Trophoblast cell (in vitro differentiated cells and primary cell): ENCODE measurements around the gene NOM1.
"Not testable (repeated sequence)": the region's sequence is repeated elsewhere in the genome, so short reads cannot be mapped to it uniquely, and the experiment has no call there.

ENCODE experiments used
- DNase-seq, 2 donors: peaks; one replicate each; pipeline ENCODE4 v3.0.0-alpha.2; 2016
- H2AFZ ChIP-seq: 2 replicates; pipeline ENCODE4 v1.6.1; 2013; ENCODE audit warnings: low read length, moderate library complexity, mild to moderate bottlenecking; ENCODE audit not compliant: insufficient read depth, poor library complexity
- H2AK5ac ChIP-seq: 2 replicates; pipeline ENCODE4 v1.6.1; 2013; ENCODE audit warnings: mild to moderate bottlenecking, low read length
- H2BK120ac ChIP-seq: 2 replicates; pipeline ENCODE4 v1.6.1; 2013; ENCODE audit warnings: low read length, mild to moderate bottlenecking, moderate library complexity; ENCODE audit not compliant: insufficient read depth, poor library complexity
- H2BK12ac ChIP-seq: 2 replicates; pipeline ENCODE4 v1.6.1; 2013; ENCODE audit warnings: mild to moderate bottlenecking, low read length, moderate library complexity
- H2BK5ac ChIP-seq: 2 replicates; pipeline ENCODE4 v1.6.1; 2013; ENCODE audit warnings: low read length, low read depth, moderate library complexity, mild to moderate bottlenecking; ENCODE audit not compliant: poor library complexity
- H3K14ac ChIP-seq: 2 replicates; pipeline ENCODE4 v1.6.1; 2013; ENCODE audit warnings: mild to moderate bottlenecking, low read length
- H3K18ac ChIP-seq: 2 replicates; pipeline ENCODE4 v1.6.1; 2013; ENCODE audit warnings: mild to moderate bottlenecking, low read length
- H3K23ac ChIP-seq: 2 replicates; pipeline ENCODE4 v1.6.1; 2013; ENCODE audit warnings: low read length
- H3K27ac ChIP-seq: 2 replicates; pipeline ENCODE4 v1.5.1; 2013; ENCODE audit warnings: low read depth, mild to moderate bottlenecking, inconsistent platforms, low read length, moderate library complexity
- H3K27me3 ChIP-seq: 2 replicates; pipeline ENCODE4 v1.6.1; 2013; ENCODE audit warnings: inconsistent platforms, mild to moderate bottlenecking, low read length, moderate library complexity; ENCODE audit not compliant: insufficient read depth
- H3K36me3 ChIP-seq, 2 experiments: 1 replicate in 1 of 2; 2 replicates in 1 of 2; pipeline ENCODE4 v1.6.1; 2013; ENCODE audit warnings: low read length in 2 of 2, mild to moderate bottlenecking in 2 of 2, moderate library complexity in 1 of 2; ENCODE audit not compliant: insufficient read depth in 2 of 2, control insufficient read depth in 1 of 2
- H3K4ac ChIP-seq: 2 replicates; pipeline ENCODE4 v1.6.1; 2013; ENCODE audit warnings: low read depth, mild to moderate bottlenecking, low read length, moderate library complexity
- H3K4me1 ChIP-seq, 2 experiments: 1 replicate in 1 of 2; 2 replicates in 1 of 2; pipeline ENCODE4 v1.6.1; 2013; ENCODE audit warnings: low read length in 2 of 2, mild to moderate bottlenecking in 2 of 2, moderate library complexity in 1 of 2; ENCODE audit not compliant: insufficient read depth in 2 of 2, control insufficient read depth in 1 of 2
- H3K4me2 ChIP-seq: 2 replicates; pipeline ENCODE4 v1.6.1; 2013; ENCODE audit warnings: inconsistent platforms, mild to moderate bottlenecking, low read length, moderate library complexity
- H3K4me3 ChIP-seq: 2 replicates; pipeline ENCODE4 v1.5.1; 2013; ENCODE audit warnings: mild to moderate bottlenecking, low read depth, low read length, inconsistent platforms
- H3K79me1 ChIP-seq: one replicate; pipeline ENCODE4 v1.6.1; 2013; ENCODE audit warnings: low read length
- H3K79me2 ChIP-seq: 2 replicates; pipeline ENCODE4 v1.6.1; 2013; ENCODE audit warnings: low read length, mild to moderate bottlenecking; ENCODE audit not compliant: control insufficient read depth, insufficient read depth, poor library complexity
- H3K9ac ChIP-seq: 2 replicates; pipeline ENCODE4 v1.6.1; 2013; ENCODE audit warnings: mild to moderate bottlenecking, low read length
- H3K9me3 ChIP-seq: 2 replicates; pipeline ENCODE4 v1.6.1; 2013; ENCODE audit warnings: low read depth, mild to moderate bottlenecking, control low read depth, inconsistent platforms, low read length; ENCODE audit not compliant: insufficient read depth
- H4K12ac ChIP-seq: 2 replicates; pipeline ENCODE4 v1.6.1; 2013; ENCODE audit warnings: low read depth, mild to moderate bottlenecking, low read length, moderate library complexity
- H4K8ac ChIP-seq: 2 replicates; pipeline ENCODE4 v1.6.1; 2013; ENCODE audit warnings: low read depth, mild to moderate bottlenecking, low read length, moderate library complexity
- H4K91ac ChIP-seq: one replicate; pipeline ENCODE4 v1.6.1; 2013; ENCODE audit warnings: low read depth, mild to moderate bottlenecking, low read length, moderate library complexity
- WGBS: extraction: QIAGEN DNeasy Blood & Tissue Kit; methylation state at CpG from one replicate; pipeline ENCODE4 v1.1.7; 2013; ENCODE audit warnings: missing lambda C conversion rate; ENCODE audit not compliant: insufficient read length, insufficient coverage; ENCODE audit errors: extremely low coverage; 5-methylcytosine and 5-hydroxymethylcytosine counted together

NOM1 gene

DNA sequence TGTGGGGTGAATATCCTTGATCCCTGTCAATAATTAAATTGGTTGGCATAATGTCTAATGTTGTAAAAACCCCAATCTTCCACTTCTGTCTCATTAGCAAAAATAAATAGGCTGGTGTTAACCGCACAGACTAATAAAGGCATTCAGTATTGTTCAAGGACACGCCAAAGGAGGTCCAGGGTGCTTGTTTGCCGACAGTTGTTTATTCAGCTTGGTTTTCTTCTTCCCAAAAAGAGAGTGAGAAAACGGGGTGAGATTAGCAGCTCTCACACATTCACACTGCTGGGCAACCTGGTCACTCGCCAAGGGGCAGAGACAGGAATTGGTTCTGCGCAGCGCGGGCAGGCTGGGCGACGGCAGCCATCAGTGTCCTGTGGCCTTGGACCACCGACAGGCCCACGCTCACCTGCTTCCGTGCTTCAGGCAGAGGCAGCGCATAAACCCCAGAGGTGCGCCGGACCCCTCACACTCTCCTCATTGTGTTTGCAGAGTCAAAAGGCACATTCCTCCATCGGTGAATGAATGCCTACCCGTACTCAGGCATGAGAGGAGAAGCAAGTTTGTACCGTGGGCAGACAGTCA is 30.3 kb upstream of the NOM1 start:
- H3K14ac ChIP-seq = no peak overlapping the region
- no peak overlapping the region for H4K91ac ChIP-seq
- no peak overlapping the region for H3K18ac ChIP-seq
- no peak overlapping the region for H2BK12ac ChIP-seq
- H3K4me3 ChIP-seq = no peak overlapping the region
- H2AFZ ChIP-seq = no peak overlapping the region
- no peak overlapping the region for H3K4me2 ChIP-seq
- H3K4me1 ChIP-seq = peaks cover 9 to 19% of the 10 kb centered on the region in 2 experiments
- no peak overlapping the region for H4K12ac ChIP-seq
- no peak overlapping the region for H2BK120ac ChIP-seq
- DNase-seq = no peak
- peaks cover 1% of the 10 kb centered on the region for H3K79me1 ChIP-seq
- H4K8ac ChIP-seq = no peak overlapping the region
- no CpG with 5 or more reads among the region's 19 CpGs for WGBS
- peaks cover 4% of the 10 kb centered on the region for H3K9me3 ChIP-seq
- no peaks in the 10 kb centered on the region for H3K79me2 ChIP-seq
- no peak overlapping the region for H2BK5ac ChIP-seq
- no peaks in the 10 kb centered on the region for H3K36me3 ChIP-seq
- no peak overlapping the region for H3K27ac ChIP-seq
- H3K23ac ChIP-seq = no peak overlapping the region
- H3K9ac ChIP-seq = no peak overlapping the region
- no peak overlapping the region for H2AK5ac ChIP-seq
- H3K27me3 ChIP-seq = no peaks in the 10 kb centered on the region
- no peak overlapping the region for H3K4ac ChIP-seq

DNA sequence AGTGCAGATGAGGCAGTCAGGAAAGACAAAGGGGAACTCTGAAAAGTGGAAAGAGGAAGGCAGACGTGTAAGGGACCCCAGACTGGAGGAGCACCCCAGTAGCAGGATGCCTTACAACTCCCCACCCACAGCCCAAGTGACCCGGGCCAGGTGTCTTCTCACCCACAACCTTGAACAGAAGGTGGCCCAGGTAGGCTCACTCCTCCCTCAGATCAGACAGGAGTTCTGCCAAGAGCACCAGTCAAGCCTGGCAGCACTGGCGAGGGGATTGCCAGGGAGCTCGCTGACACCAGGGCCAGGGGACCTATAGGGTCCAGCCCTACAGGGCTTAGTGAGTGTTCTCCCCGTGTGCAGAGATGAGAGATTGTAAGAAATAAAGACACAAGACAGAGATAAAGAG is 29.4 kb upstream of the NOM1 start:
- no peak overlapping the region for H4K91ac ChIP-seq
- H3K4me2 ChIP-seq = no peak overlapping the region
- H2BK5ac ChIP-seq = no peak overlapping the region
- H3K27ac ChIP-seq = no peak overlapping the region
- no peak overlapping the region for H3K18ac ChIP-seq
- peaks cover 1% of the 10 kb centered on the region for H3K79me1 ChIP-seq
- DNase-seq = no peak
- no CpG with 5 or more reads among the region's 5 CpGs for WGBS
- no peak overlapping the region for H4K12ac ChIP-seq
- H2BK120ac ChIP-seq = no peak overlapping the region
- H3K79me2 ChIP-seq = no peaks in the 10 kb centered on the region
- no peaks in the 10 kb centered on the region for H3K27me3 ChIP-seq
- H2BK12ac ChIP-seq = peak overlapping the region; percentile 85
- no peaks in the 10 kb centered on the region for H3K36me3 ChIP-seq
- no peak overlapping the region for H2AK5ac ChIP-seq
- H3K9ac ChIP-seq = no peak overlapping the region
- H3K4me3 ChIP-seq = no peak overlapping the region
- no peak overlapping the region for H2AFZ ChIP-seq
- no peak overlapping the region for H4K8ac ChIP-seq
- H3K4me1 ChIP-seq = peaks cover 9 to 19% of the 10 kb centered on the region in 2 experiments
- H3K14ac ChIP-seq = no peak overlapping the region
- H3K4ac ChIP-seq = no peak overlapping the region
- peaks cover 2% of the 10 kb centered on the region for H3K9me3 ChIP-seq
- H3K23ac ChIP-seq = no peak overlapping the region

DNA sequence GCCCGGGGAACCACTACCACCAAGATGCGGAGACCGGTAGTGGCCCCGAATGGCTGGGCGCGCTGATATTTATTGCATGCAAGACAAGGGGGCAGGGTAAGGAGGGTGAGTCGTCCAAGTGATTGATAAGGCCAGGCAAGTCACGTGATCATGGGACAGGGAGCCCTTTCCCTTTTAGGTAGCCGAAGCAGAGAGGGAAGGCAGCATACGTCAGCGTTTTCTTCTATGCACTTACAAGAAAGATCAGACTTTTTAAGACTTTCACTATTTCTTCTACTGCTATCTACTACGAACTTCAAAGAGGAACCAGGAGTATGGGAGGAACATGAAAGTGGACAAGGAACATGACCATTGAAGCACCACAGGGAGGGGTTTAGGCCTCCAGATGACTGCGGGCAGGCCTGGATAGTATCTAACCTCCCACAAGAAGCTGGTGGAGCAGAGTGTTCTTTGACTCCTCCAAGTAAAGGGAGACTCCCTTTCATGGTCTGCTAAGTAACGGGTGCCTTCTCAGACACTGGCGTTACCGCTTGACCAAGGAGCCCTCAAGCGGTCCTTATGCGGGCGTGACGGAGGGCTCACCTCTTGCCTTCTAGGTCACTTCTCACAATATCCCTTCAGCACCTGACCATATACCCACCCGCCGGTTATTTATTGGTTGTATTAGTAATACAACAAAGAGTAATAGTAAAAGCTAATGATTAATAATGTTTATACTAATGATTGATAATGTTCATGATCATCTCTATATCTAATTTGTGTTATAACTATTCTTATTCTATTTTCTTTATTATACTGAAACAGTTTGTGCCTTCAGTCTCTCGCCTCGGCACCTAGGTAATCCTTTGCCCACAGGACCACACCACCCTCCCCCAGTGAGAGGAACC is 28.8 kb upstream of the NOM1 start:
- H4K91ac ChIP-seq, H2BK120ac ChIP-seq, H3K79me1 ChIP-seq, H3K36me3 ChIP-seq, H3K4me2 ChIP-seq, H3K9me3 ChIP-seq, H3K79me2 ChIP-seq, H3K14ac ChIP-seq, H3K4ac ChIP-seq, H3K18ac ChIP-seq, H2AFZ ChIP-seq, DNase-seq, H4K12ac ChIP-seq, H3K9ac ChIP-seq, H3K27ac ChIP-seq, H3K23ac ChIP-seq, H3K4me3 ChIP-seq, H3K27me3 ChIP-seq, H4K8ac ChIP-seq: not testable (repeated sequence)
- Histone ChIP-seq H2AK5ac (peak overlapping the region; percentile 29), H3K4me1 (peaks cover 9 to 19% of the 10 kb centered on the region in 2 experiments), H2BK12ac (peak overlapping the region; percentile 30), H2BK5ac (peak overlapping the region; percentile 19)
- no CpG with 5 or more reads among the region's 24 CpGs for WGBS

DNA sequence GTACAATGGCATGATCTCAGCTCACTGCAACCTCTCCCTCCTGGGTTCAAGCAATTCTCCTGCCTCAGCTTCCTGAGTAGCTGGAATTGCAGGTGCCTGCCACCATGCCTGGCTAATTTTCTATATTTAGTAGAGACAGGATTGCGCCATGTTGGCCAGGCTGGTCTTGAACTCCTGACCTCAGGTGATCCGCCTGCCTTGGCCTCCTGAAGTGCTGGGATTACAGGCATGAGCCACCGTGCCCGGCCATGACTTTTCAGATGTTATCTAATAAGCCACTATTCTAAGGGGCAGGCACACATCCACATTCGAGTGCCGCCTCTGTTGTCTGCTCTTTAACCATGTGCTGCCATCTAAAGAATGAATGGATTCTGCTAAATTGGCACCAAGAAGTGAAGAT is 27.2 kb upstream of the NOM1 start:
- Histone ChIP-seq H2BK12ac (peak overlapping the region; percentile 13), H3K4me1 (peaks cover 9 to 19% of the 10 kb centered on the region in 2 experiments)
- not testable (repeated sequence) for DNase-seq, H3K4ac ChIP-seq, H3K14ac ChIP-seq, H4K12ac ChIP-seq, H2AFZ ChIP-seq, H3K9ac ChIP-seq, H2BK120ac ChIP-seq, H3K4me3 ChIP-seq, H3K79me1 ChIP-seq, H3K79me2 ChIP-seq, H3K18ac ChIP-seq, H3K4me2 ChIP-seq, H2BK5ac ChIP-seq, H4K8ac ChIP-seq, H3K9me3 ChIP-seq, H3K27ac ChIP-seq, H3K36me3 ChIP-seq, H2AK5ac ChIP-seq, H3K23ac ChIP-seq, H3K27me3 ChIP-seq, H4K91ac ChIP-seq
- no CpG with 5 or more reads among the region's 6 CpGs for WGBS
